ENCODE measurements around the gene CCDC15.

GRCh38 chr11:125083312-125084056 is 129.5 kb downstream of the CCDC15 start:
- TF ChIP-seq CTCF (IDR thresholded peaks at IDR 0.05) = no peak
- no peak for TF ChIP-seq EZH2 (IDR thresholded peaks at IDR 0.05; ENCODE audit: borderline replicate concordance, insufficient read depth, low read depth, low read length, poor library complexity, severe bottlenecking)

Data from B cell (primary cell).